CD14-positive monocyte (primary cell): ENCODE data around the gene COL2A1. TPM values are rescaled to one million over a fixed set of nuclear protein-coding genes. Genes with fewer than 3 reads are reported as not detected.

Experiments used
- DNase-seq, 3 donors: peaks; one replicate each; pipeline ENCODE4 v3.0.0-alpha.2; 2011 to 2022
- H2AFZ ChIP-seq: 2 replicates; pipeline ENCODE4 v1.6.0; 2012; ENCODE audit warnings: mild to moderate bottlenecking, low read depth, low read length, inconsistent platforms; ENCODE audit not compliant: insufficient read depth, poor library complexity, severe bottlenecking
- H3K27ac ChIP-seq, 2 donors: 1 replicate in 1 of 2; 2 replicates in 1 of 2; pipeline ENCODE4 v1.5.1; 2012 to 2013; ENCODE audit warnings: low read length in 2 of 2, control low read depth in 1 of 2, inconsistent platforms in 1 of 2, low read depth in 1 of 2, mild to moderate bottlenecking in 1 of 2
- H3K27me3 ChIP-seq, 2 donors: one replicate each; pipeline versions ENCODE4 v1.6.0 to v1.6.1; 2011 to 2013; ENCODE audit warnings: low read length in 2 of 2; ENCODE audit not compliant: control insufficient read depth in 2 of 2, insufficient read depth in 2 of 2
- H3K36me3 ChIP-seq, 2 donors: replicated peaks in 1 of 2; 1 replicate in 1 of 2; 2 replicates in 1 of 2; pipeline versions ENCODE4 v1.5.1 to v1.6.1; 2012 to 2013; ENCODE audit warnings: low read length in 2 of 2, control low read depth in 1 of 2, inconsistent platforms in 1 of 2, mild to moderate bottlenecking in 1 of 2; ENCODE audit not compliant: insufficient read depth in 2 of 2, control insufficient read depth in 1 of 2
- H3K4me1 ChIP-seq, 2 donors: 1 replicate in 1 of 2; 2 replicates in 1 of 2; pipeline versions ENCODE4 v1.5.1 to v1.6.1; 2012 to 2013; ENCODE audit warnings: low read length in 2 of 2, control low read depth in 1 of 2, inconsistent platforms in 1 of 2, mild to moderate bottlenecking in 1 of 2, moderate library complexity in 1 of 2; ENCODE audit not compliant: insufficient read depth in 2 of 2, control insufficient read depth in 1 of 2
- H3K4me2 ChIP-seq: replicated peaks from 2 replicates; pipeline ENCODE3; 2012; ENCODE audit warnings: low read length, moderate library complexity, mild to moderate bottlenecking; ENCODE audit not compliant: poor library complexity, severe bottlenecking; ENCODE audit errors: extremely low read depth
- H3K4me3 ChIP-seq, 3 experiments: fragments of 200-600 bp in 1 of 3; sonication (generic) in 1 of 3; replicated peaks in 1 of 3; 1 replicate in 2 of 3; 2 replicates in 1 of 3; pipeline ENCODE4 v1.5.1; 2011 to 2013; ENCODE audit warnings: low read length in 3 of 3, mild to moderate bottlenecking in 3 of 3, control low read depth in 2 of 3, low read depth in 2 of 3, inconsistent platforms in 1 of 3, moderate library complexity in 1 of 3
- H3K79me2 ChIP-seq: 2 replicates; pipeline ENCODE4 v1.6.0; 2012; ENCODE audit warnings: mild to moderate bottlenecking, control low read depth, inconsistent platforms, low read length, moderate library complexity; ENCODE audit not compliant: insufficient read depth
- H3K9ac ChIP-seq: 2 replicates; pipeline ENCODE4 v1.6.0; 2017; ENCODE audit warnings: low read length, mild to moderate bottlenecking; ENCODE audit not compliant: insufficient read depth, poor library complexity, severe bottlenecking
- H3K9me3 ChIP-seq, 2 donors: replicated peaks in 1 of 2; 1 replicate in 1 of 2; 2 replicates in 1 of 2; pipeline versions ENCODE4 v1.5.1 to v1.6.1; 2012 to 2013; ENCODE audit warnings: low read length in 2 of 2, control low read depth in 1 of 2; ENCODE audit not compliant: control insufficient read depth in 1 of 2, insufficient read depth in 1 of 2
- H4K20me1 ChIP-seq: 2 replicates; pipeline ENCODE4 v1.6.0; 2012; ENCODE audit warnings: mild to moderate bottlenecking, low read length, control low read depth, moderate library complexity; ENCODE audit not compliant: insufficient read depth
- H3K27ac Mint-ChIP-seq, 7 donors: one replicate each; pipeline ENCODE4 v1.8.0; 2020; ENCODE audit warnings: mild to moderate bottlenecking in 7 of 7, mixed read lengths in 7 of 7, moderate library complexity in 6 of 7, inconsistent platforms in 2 of 7
- H3K27me3 Mint-ChIP-seq, 3 donors: one replicate each; pipeline ENCODE4 v1.8.0; 2021 to 2022; ENCODE audit warnings: low read depth in 3 of 3, mild to moderate bottlenecking in 3 of 3, mixed read lengths in 3 of 3, moderate library complexity in 3 of 3, inconsistent platforms in 1 of 3
- H3K36me3 Mint-ChIP-seq, 2 donors: one replicate each; pipeline ENCODE4 v1.8.0; 2020; ENCODE audit warnings: mixed read lengths in 2 of 2, inconsistent platforms in 1 of 2, mild to moderate bottlenecking in 1 of 2
- H3K4me1 Mint-ChIP-seq: one replicate; pipeline ENCODE4 v1.8.0; 2020; ENCODE audit warnings: mild to moderate bottlenecking, mixed read lengths
- H3K4me3 Mint-ChIP-seq, 2 donors: one replicate each; pipeline ENCODE4 v1.8.0; 2020; ENCODE audit warnings: mild to moderate bottlenecking in 2 of 2, mixed read lengths in 2 of 2, moderate library complexity in 1 of 2
- H3K9me3 Mint-ChIP-seq, 7 donors: one replicate each; pipeline ENCODE4 v1.8.0; 2020 to 2022; ENCODE audit warnings: mixed read lengths in 7 of 7, mild to moderate bottlenecking in 6 of 7, moderate library complexity in 6 of 7, inconsistent platforms in 2 of 7
- WGBS: methylation state at CpG from one replicate; pipeline ENCODE4 v1.1.5; 2013; ENCODE audit warnings: missing lambda C conversion rate; ENCODE audit not compliant: insufficient coverage; 5-methylcytosine and 5-hydroxymethylcytosine counted together
- intact Hi-C, 2 donors: fragments of 100-400 bp; cut with micrococcal nuclease; formaldehyde crosslinking; loops; one replicate each; pipeline versions ENCODE4 v1.15.0 to v1.15.1; 2023
- polyA plus RNA-seq, 3 donors: library from polyadenylated mRNA; depleted of rRNA in 1 of 3; unstranded in 2 of 3; stranded (reverse) in 1 of 3; fragments of 300-500 nt in 2 of 3; fragments of >200 nt in 1 of 3; fragmentation: Illumina TruSeq in 2 of 3; gene quantifications; 1 replicate in 2 of 3; 2 replicates in 1 of 3; pipeline ENCODE4 v1.2.3, GENCODE V29; 2012 to 2021
- TF ChIP-seq, protein P1 (sequence below): fragments of 200-600 bp; IDR thresholded peaks from one replicate; pipeline ENCODE4 v1.8.0; 2022; ENCODE audit warnings: antibody characterized with exemption, mild to moderate bottlenecking

The COL2A1 gene
- polyA plus RNA-seq, 3 donors, result not detected

DNA sequence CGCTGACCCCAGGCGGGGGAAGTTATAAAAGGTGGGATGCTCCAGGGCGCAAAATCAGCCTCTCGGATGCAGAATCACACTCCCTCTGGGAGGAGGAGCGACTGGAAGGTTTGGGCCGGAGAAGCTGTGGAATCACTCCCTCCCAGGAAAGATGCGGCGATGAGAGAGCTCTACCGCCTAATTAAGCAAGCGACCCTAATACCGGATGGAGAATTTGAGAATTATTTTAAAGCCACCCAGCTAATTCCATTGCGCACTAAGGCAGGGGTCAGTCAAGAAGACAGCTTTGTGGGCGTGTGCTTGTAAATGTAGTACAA is 1.9 kb downstream of the COL2A1 start:
- Mint-ChIP-seq H3K4me1 (peaks cover 34% of the 10 kb centered on the region), H3K36me3 (peaks cover 0 to 3% of the 10 kb centered on the region in 2 donors), H3K9me3 (peaks cover 0 to 18% (median 8%) of the 10 kb centered on the region in 7 donors), H3K27me3 (peaks cover 91 to 96% (median 96%) of the 10 kb centered on the region in 3 donors), H3K4me3 (peak overlapping the region in 1 of 2 donors; percentile 88), H3K27ac (no peak overlapping the region)
- no peak overlapping the region for H2AFZ ChIP-seq
- peaks cover 0 to 39% of the 10 kb centered on the region in 2 donors for H3K9me3 ChIP-seq
- H3K27me3 ChIP-seq, result peaks cover 76 to 99% of the 10 kb centered on the region in 2 donors
- TF ChIP-seq, protein P1, sequence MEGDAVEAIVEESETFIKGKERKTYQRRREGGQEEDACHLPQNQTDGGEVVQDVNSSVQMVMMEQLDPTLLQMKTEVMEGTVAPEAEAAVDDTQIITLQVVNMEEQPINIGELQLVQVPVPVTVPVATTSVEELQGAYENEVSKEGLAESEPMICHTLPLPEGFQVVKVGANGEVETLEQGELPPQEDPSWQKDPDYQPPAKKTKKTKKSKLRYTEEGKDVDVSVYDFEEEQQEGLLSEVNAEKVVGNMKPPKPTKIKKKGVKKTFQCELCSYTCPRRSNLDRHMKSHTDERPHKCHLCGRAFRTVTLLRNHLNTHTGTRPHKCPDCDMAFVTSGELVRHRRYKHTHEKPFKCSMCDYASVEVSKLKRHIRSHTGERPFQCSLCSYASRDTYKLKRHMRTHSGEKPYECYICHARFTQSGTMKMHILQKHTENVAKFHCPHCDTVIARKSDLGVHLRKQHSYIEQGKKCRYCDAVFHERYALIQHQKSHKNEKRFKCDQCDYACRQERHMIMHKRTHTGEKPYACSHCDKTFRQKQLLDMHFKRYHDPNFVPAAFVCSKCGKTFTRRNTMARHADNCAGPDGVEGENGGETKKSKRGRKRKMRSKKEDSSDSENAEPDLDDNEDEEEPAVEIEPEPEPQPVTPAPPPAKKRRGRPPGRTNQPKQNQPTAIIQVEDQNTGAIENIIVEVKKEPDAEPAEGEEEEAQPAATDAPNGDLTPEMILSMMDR, result no peak
- no peak overlapping the region for H3K9ac ChIP-seq
- intact Hi-C loops, result no loop called here
- H3K4me1 ChIP-seq, result peaks cover 17 to 20% of the 10 kb centered on the region in 2 donors
- no peaks in the 10 kb centered on the region for H3K79me2 ChIP-seq
- H3K4me2 ChIP-seq, result peak overlapping the region; percentile 51
- H4K20me1 ChIP-seq, result no peaks in the 10 kb centered on the region
- 0% methylated on average over 2 of the region's 13 CpGs for WGBS
- no peak overlapping the region for H3K4me3 ChIP-seq
- H3K27ac ChIP-seq, result no peak overlapping the region
- H3K36me3 ChIP-seq, result no peaks in the 10 kb centered on the region
- DNase-seq, result no peak

GRCh38 chr12:48001505-48002413 is 2.5 kb downstream of the COL2A1 start:
- H3K27me3 ChIP-seq, result peaks cover 71 to 96% of the 10 kb centered on the region in 2 donors
- no peaks in the 10 kb centered on the region for H4K20me1 ChIP-seq
- Mint-ChIP-seq H3K4me1 (peaks cover 34% of the 10 kb centered on the region), H3K27ac (no peak overlapping the region), H3K9me3 (peaks cover 0 to 18% (median 8%) of the 10 kb centered on the region in 7 donors), H3K4me3 (peak overlapping the region; percentile 48 to 88), H3K27me3 (peaks cover 93 to 95% (median 94%) of the 10 kb centered on the region in 3 donors), H3K36me3 (peaks cover 0 to 3% of the 10 kb centered on the region in 2 donors)
- H3K9ac ChIP-seq, result no peak overlapping the region
- WGBS, result 1% methylated on average over 51 of the region's 57 CpGs
- no peak for DNase-seq
- H2AFZ ChIP-seq, result no peak overlapping the region
- TF ChIP-seq, protein P1, result no peak
- intact Hi-C loops, result no loop called here
- peaks cover 17 to 20% of the 10 kb centered on the region in 2 donors for H3K4me1 ChIP-seq
- H3K9me3 ChIP-seq, result peaks cover 0 to 39% of the 10 kb centered on the region in 2 donors
- no peak overlapping the region for H3K27ac ChIP-seq
- peak overlapping the region in 1 of 3 experiments; percentile 39 for H3K4me3 ChIP-seq
- H3K4me2 ChIP-seq, result peak overlapping the region; percentile 51
- no peaks in the 10 kb centered on the region for H3K36me3 ChIP-seq
- no peaks in the 10 kb centered on the region for H3K79me2 ChIP-seq
